Epithelial cell of proximal tubule (primary cell): ENCODE data around the gene KIF12. TPM values are rescaled to one million over a fixed set of nuclear protein-coding genes. Genes with fewer than 3 reads are reported as not detected.
"Not testable (repeated sequence)": the region's sequence is repeated elsewhere in the genome, so short reads cannot be mapped to it uniquely, and the experiment has no call there.

Experiments
- DNase-seq: peaks from one replicate; pipeline ENCODE4 v3.0.0-alpha.2; 2011; ENCODE audit warnings: low read depth
- H3K4me3 ChIP-seq: 2 replicates; pipeline ENCODE4 v1.5.1; 2011; ENCODE audit warnings: low read depth, mild to moderate bottlenecking, low read length
- total RNA-seq: library from RNA; depleted of rRNA; stranded (reverse); fragments of >200 nt; gene quantifications from 2 replicates; pipeline ENCODE4 v1.2.3, GENCODE V29; 2015
- TF ChIP-seq, protein P1 (sequence below): conservative IDR thresholded peaks from 2 replicates; pipeline ENCODE4 v1.5.1; 2012; ENCODE audit warnings: low read depth, mild to moderate bottlenecking, low read length

The KIF12 gene
- total RNA-seq, 1 donor from 2014 or later: 39.3 TPM

DNA sequence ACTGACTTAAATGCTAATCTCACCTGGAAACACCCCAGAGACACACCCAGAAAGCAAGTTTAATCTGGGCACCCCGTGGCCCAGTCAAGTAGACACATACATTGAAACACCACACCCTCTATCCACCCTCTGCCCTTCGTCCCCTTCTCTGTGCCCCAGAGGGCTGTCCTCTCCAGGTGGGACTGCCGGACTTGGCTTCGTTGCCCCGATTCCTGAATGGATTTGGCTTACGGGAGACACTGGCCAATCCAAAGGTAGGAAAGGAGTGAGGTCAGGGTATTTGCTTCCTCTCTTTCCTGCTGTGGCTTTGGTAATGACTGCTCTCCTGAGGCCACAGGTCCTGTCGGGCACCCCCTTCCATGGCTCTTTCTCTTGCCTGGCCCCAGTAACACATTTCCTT, 31.0 kb upstream of the KIF12 start:
- no peak for DNase-seq
- no peak overlapping the region for H3K4me3 ChIP-seq
- TF ChIP-seq, protein P1, sequence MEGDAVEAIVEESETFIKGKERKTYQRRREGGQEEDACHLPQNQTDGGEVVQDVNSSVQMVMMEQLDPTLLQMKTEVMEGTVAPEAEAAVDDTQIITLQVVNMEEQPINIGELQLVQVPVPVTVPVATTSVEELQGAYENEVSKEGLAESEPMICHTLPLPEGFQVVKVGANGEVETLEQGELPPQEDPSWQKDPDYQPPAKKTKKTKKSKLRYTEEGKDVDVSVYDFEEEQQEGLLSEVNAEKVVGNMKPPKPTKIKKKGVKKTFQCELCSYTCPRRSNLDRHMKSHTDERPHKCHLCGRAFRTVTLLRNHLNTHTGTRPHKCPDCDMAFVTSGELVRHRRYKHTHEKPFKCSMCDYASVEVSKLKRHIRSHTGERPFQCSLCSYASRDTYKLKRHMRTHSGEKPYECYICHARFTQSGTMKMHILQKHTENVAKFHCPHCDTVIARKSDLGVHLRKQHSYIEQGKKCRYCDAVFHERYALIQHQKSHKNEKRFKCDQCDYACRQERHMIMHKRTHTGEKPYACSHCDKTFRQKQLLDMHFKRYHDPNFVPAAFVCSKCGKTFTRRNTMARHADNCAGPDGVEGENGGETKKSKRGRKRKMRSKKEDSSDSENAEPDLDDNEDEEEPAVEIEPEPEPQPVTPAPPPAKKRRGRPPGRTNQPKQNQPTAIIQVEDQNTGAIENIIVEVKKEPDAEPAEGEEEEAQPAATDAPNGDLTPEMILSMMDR: no peak

DNA sequence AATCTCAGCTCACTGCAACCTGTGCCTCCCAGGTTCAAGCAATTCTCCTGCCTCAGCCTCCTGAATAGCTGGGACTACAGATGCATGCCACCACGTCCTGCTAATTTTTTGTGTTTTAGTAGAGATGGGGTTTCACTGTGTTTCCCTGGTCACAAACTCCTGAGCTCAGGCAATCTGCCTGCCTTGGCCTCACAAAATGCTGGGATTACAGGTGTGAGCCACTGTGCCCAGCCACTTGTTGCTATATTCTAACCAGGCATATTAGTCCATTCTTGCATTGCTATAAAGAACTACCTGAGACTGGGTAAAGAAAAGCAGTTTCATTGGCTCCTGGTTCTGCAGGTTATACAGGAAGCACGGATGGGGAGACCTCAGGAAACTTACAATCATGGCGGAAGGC, 29.7 kb upstream of the KIF12 start:
- DNase-seq, H3K4me3 ChIP-seq: not testable (repeated sequence)

DNA sequence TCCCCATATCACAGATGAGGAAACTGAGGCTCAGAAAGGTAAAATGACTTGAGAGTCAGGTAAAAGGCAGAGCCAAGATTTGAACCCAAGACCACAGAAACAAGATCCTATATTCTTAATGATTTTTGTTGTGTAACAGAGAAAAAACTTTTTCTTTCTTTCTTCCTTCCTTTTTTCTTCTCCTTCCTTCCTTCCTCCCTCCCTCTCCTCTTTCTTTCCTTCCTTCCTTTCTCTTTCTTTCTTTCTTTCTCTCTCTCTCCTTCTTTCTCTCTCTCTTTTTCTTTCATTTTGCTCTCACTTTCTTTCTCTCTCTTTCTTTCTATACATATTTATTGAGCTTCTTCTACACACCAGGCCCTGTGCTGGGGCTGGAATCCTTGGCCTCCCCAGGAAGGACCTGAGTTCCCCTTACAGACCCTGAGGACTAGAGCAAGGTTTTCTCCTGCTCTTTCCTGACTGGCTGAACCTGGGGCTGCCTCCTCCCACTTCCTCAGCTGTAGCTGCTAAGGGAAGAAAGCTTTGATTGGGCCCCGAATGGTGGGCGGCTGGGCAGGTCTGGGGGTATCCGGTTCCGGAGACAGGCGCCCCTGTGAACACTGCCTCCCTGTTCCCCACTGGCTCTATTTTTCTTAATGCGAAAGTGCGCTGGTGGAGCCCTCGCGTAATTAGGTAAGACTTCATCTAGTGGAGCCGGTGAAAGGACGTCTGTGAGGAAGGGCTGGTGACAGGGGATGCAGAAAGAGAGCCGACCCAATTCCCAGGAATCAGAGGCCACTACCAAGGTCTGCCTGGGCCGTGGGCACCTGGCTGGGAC, 27.4 kb upstream of the KIF12 start:
- TF ChIP-seq, protein P1: no peak
- no peak overlapping the region for H3K4me3 ChIP-seq
- DNase-seq: no peak

DNA sequence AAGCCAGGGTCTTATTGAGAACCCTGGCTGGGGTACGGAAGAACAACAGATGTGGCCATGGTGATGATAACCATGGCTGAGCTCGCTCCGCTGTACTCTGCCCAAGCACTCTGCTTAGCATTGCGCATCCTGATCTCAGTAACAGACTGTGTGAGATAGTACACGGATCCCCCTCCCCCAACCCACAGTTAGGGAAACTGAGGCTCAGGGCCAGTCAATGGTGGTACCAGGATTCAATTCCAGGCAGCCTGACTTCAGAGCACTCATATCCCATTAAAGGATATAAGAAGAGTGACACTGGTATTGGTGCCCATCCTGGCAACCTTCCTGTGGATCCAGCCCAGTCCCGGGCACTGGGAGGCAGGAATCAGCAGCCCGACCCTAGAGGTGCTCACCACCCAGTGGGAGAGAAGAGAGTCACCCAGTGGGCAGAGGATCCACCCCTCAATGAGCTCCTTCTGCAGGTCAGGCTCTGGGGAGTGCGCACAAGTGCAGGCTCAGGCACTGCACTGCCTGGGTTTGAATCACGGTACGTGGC, 26.5 kb upstream of the KIF12 start:
- no peak for DNase-seq
- H3K4me3 ChIP-seq: no peak overlapping the region
- TF ChIP-seq, protein P1: no peak

DNA sequence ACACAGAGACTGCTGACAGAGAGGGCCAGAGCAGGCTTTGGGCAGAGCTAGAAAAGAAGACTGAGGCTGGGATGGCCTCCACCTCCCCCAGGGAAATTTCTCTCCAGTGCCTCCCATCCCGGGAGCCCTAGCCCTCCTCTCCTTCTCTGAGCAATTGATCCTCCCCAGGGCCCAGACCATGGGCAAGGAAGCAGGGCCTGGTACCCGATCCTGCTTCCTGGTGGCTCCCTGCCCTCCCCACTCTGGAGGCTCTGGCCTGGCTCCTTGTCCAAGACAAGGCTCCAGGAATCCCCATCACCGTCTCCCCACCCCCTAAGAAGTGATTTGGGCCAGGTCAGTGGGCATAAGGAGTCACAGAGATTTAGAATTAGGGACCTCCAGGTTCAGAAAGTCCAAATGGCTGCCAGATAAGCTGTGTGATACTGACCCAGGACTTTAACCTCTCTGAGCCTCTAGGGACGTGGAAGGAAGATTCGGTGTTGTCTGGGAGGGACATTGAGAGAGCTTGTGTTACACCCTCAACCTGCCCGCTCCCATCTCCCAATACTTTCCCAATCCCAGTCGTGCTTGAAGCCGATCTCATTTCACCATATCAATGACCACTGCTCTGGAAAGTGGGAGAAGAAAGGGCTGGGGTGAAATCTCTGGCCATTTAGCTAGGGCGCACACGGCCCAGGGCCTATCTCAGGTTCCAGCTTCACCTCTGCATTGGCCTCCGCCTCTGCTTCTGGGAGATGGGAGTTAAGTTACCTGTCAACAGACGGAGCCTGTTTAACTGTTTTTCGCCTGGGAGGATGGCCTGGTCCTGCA, 25.8 kb upstream of the KIF12 start:
- TF ChIP-seq, protein P1: no peak
- no peak for DNase-seq
- H3K4me3 ChIP-seq: no peak overlapping the region

DNA sequence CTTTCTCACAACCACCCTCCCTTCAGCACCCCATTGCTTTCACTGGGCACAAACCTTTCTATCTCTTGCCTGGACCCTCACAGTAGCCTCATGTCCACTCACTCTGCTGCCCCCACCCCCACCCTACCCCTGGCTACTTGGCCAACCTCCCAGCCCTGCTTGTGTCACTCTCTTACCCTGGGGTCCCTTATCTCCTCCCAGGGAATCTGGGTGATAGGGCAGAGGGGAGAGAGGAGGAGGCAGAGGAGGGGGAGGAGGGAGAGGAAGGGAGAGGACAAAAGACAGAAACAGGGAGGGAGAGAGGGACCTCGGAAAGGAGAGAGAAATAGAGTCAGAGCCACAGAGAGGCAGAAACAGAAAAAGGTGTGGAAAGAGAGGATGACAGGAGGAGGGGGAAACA, 25.0 kb upstream of the KIF12 start:
- TF ChIP-seq, protein P1: no peak
- H3K4me3 ChIP-seq: no peak overlapping the region
- DNase-seq: no peak
